ENCODE data around the gene KCNG4. TPM values are rescaled to one million over a fixed set of nuclear protein-coding genes. Genes with fewer than 3 reads are reported as not detected.

KCNG4 gene
- total and polyA plus RNA-seq, 4 donors: not detected

- H3K4me1 ChIP-seq (ENCODE audit: control insufficient read depth in 4 of 4, insufficient read depth in 4 of 4, low read length in 3 of 4): no peaks in the 10 kb centered on the region
- 92% methylated on average over 14 of the region's 14 CpGs for WGBS
- H3K36me3 ChIP-seq (ENCODE audit: control insufficient read depth in 4 of 4, insufficient read depth in 3 of 4, low read depth in 1 of 4, low read length in 3 of 4): no peaks in the 10 kb centered on the region
- no peak overlapping the region for H3K4me3 ChIP-seq (ENCODE audit: low read depth in 1 of 3, low read length in 3 of 3)
- TF ChIP-seq RXRA (IDR thresholded peaks at IDR 0.05) (no peak), CTCF (IDR thresholded peaks at IDR 0.05; ENCODE audit: low read depth, low read length, missing input control) (no peak), HNF4G (IDR thresholded peaks at IDR 0.05) (no peak), RAD21 (IDR thresholded peaks at IDR 0.05) (no peak), SP1 (IDR thresholded peaks at IDR 0.05) (no peak), EGR1 (IDR thresholded peaks at IDR 0.05; ENCODE audit: low read depth in 2 of 2) (no peak), ATF3 (IDR thresholded peaks at IDR 0.05) (no peak)
- H3K27me3 ChIP-seq (ENCODE audit: control insufficient read depth in 4 of 4, insufficient read depth in 4 of 4, low read length in 3 of 4): no peaks in the 10 kb centered on the region
- no peak for DNase-seq (ENCODE audit: low spot score)
- H3K9ac ChIP-seq (ENCODE audit: low read depth in 1 of 2, low read length in 2 of 2): no peak overlapping the region
- H3K27ac ChIP-seq (ENCODE audit: low read depth in 1 of 2, low read length in 2 of 2): no peak overlapping the region
- no peaks in the 10 kb centered on the region for H3K9me3 ChIP-seq (ENCODE audit: control insufficient read depth in 4 of 4, low read length in 3 of 4)
Observed at GRCh38 chr16:84197466-84198128, 42.2 kb downstream of the KCNG4 start.

DNA sequence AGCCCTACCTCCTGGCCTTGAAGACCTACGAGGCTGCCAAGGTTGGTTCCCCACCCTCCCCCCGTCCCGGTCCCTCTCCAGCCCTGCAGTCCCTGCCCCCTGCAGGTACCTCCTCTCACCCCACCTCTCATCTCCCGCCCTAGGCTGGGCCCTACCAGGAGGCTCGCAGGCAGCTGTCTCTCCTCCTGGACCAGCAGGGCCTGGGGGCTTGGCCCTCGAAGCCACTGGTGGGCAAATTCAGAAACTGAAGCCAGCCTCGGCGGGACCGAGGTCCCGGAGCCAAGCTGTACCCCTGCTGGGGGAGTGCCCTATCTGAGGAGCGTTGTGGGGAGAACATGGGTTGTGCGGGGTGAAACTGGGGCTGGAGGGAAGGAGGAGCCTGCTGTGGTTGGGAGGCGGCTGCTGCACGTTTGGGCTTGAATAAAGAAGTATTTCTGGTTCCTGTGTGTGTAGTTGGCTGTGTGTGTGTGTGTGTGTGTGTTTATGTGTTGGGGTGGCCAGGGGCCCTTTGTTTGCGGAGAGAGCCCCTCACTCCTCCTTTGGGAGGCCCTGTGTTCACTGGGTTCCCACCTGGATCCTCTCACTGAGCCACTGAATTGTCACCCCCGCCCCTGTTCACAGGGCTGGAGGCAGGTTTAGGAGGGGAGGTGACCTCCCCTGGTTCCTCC, 43.0 kb downstream of the KCNG4 start:
- H3K9ac ChIP-seq (ENCODE audit: low read depth in 1 of 2, low read length in 2 of 2): no peak overlapping the region
- H3K9me3 ChIP-seq (ENCODE audit: control insufficient read depth in 4 of 4, low read length in 3 of 4): no peaks in the 10 kb centered on the region
- no peaks in the 10 kb centered on the region for H3K4me1 ChIP-seq (ENCODE audit: control insufficient read depth in 4 of 4, insufficient read depth in 4 of 4, low read length in 3 of 4)
- DNase-seq (ENCODE audit: low spot score): no peak
- no peak overlapping the region for H3K4me3 ChIP-seq (ENCODE audit: low read depth in 1 of 3, low read length in 3 of 3)
- H3K27me3 ChIP-seq (ENCODE audit: control insufficient read depth in 4 of 4, insufficient read depth in 4 of 4, low read length in 3 of 4): no peaks in the 10 kb centered on the region
- no peaks in the 10 kb centered on the region for H3K36me3 ChIP-seq (ENCODE audit: control insufficient read depth in 4 of 4, insufficient read depth in 3 of 4, low read depth in 1 of 4, low read length in 3 of 4)
- no peak overlapping the region for H3K27ac ChIP-seq (ENCODE audit: low read depth in 1 of 2, low read length in 2 of 2)
- TF ChIP-seq ATF3 (IDR thresholded peaks at IDR 0.05) (no peak), HNF4A (conservative IDR thresholded peaks at IDR 0.05) (no peak), SP1 (IDR thresholded peaks at IDR 0.05) (no peak), MAX (IDR thresholded peaks at IDR 0.05) (no peak), TAF1 (conservative IDR thresholded peaks at IDR 0.05) (no peak), HNF4G (IDR thresholded peaks at IDR 0.05) (no peak), RXRA (IDR thresholded peaks at IDR 0.05) (no peak), CTCF (IDR thresholded peaks at IDR 0.05; ENCODE audit: low read depth, low read length, missing input control) (no peak), RAD21 (IDR thresholded peaks at IDR 0.05) (no peak), FOXA2 (IDR thresholded peaks at IDR 0.05) (no peak), NR2F2 (IDR thresholded peaks at IDR 0.05) (no peak), GABPA (IDR thresholded peaks at IDR 0.05 in 1 of 2, conservative IDR thresholded peaks at IDR 0.05 in 1 of 2) (no peak), FOXA1 (IDR thresholded peaks at IDR 0.05) (no peak)
- TF ChIP-seq, protein P1, sequence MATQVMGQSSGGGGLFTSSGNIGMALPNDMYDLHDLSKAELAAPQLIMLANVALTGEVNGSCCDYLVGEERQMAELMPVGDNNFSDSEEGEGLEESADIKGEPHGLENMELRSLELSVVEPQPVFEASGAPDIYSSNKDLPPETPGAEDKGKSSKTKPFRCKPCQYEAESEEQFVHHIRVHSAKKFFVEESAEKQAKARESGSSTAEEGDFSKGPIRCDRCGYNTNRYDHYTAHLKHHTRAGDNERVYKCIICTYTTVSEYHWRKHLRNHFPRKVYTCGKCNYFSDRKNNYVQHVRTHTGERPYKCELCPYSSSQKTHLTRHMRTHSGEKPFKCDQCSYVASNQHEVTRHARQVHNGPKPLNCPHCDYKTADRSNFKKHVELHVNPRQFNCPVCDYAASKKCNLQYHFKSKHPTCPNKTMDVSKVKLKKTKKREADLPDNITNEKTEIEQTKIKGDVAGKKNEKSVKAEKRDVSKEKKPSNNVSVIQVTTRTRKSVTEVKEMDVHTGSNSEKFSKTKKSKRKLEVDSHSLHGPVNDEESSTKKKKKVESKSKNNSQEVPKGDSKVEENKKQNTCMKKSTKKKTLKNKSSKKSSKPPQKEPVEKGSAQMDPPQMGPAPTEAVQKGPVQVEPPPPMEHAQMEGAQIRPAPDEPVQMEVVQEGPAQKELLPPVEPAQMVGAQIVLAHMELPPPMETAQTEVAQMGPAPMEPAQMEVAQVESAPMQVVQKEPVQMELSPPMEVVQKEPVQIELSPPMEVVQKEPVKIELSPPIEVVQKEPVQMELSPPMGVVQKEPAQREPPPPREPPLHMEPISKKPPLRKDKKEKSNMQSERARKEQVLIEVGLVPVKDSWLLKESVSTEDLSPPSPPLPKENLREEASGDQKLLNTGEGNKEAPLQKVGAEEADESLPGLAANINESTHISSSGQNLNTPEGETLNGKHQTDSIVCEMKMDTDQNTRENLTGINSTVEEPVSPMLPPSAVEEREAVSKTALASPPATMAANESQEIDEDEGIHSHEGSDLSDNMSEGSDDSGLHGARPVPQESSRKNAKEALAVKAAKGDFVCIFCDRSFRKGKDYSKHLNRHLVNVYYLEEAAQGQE (IDR thresholded peaks at IDR 0.05): no peak
- TF ChIP-seq, protein P2, sequence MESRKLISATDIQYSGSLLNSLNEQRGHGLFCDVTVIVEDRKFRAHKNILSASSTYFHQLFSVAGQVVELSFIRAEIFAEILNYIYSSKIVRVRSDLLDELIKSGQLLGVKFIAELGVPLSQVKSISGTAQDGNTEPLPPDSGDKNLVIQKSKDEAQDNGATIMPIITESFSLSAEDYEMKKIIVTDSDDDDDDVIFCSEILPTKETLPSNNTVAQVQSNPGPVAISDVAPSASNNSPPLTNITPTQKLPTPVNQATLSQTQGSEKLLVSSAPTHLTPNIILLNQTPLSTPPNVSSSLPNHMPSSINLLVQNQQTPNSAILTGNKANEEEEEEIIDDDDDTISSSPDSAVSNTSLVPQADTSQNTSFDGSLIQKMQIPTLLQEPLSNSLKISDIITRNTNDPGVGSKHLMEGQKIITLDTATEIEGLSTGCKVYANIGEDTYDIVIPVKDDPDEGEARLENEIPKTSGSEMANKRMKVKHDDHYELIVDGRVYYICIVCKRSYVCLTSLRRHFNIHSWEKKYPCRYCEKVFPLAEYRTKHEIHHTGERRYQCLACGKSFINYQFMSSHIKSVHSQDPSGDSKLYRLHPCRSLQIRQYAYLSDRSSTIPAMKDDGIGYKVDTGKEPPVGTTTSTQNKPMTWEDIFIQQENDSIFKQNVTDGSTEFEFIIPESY (IDR thresholded peaks at IDR 0.05): no peak
- WGBS: 75% methylated on average over 16 of the region's 16 CpGs

Data from liver (tissue), 9 donors.